GM18519 (cell line): Measurements from ENCODE around the gene INAFM2.

ENCODE experiments used
- ATAC-seq: cut with Tn5 transposase; IDR thresholded peaks from one replicate; pipeline ENCODE4 v1.9.1; 2021; ENCODE audit warnings: mild to moderate bottlenecking, moderate library complexity; ENCODE audit not compliant: unreplicated experiment, low FRiP score

The INAFM2 gene

GRCh38 chr15:40372981-40373380, 49.5 kb downstream of the INAFM2 start:
- ATAC-seq, result no peak
